Dendritic cell treated with granulocyte-macrophage colony-stimulating factor and Interleukin-4, amounts not matched to agents 40 ng/mL and 50 ng/mL, for 4 days (primary cell): ENCODE data around the gene CCDC6.
"Not testable (repeated sequence)": the region's sequence is repeated elsewhere in the genome, so short reads cannot be mapped to it uniquely, and the experiment has no call there.

Source experiments
- H3K27ac Mint-ChIP-seq: one replicate; pipeline ENCODE4 v1.8.0; 2022; ENCODE audit warnings: mild to moderate bottlenecking, mixed read lengths
- H3K27me3 Mint-ChIP-seq: one replicate; pipeline ENCODE4 v1.8.0; 2022; ENCODE audit warnings: mild to moderate bottlenecking, mixed read lengths
- H3K36me3 Mint-ChIP-seq: one replicate; pipeline ENCODE4 v1.8.0; 2022; ENCODE audit warnings: low read depth, mixed read lengths
- H3K4me1 Mint-ChIP-seq: one replicate; pipeline ENCODE4 v1.8.0; 2022; ENCODE audit warnings: low read depth, mixed read lengths
- H3K4me3 Mint-ChIP-seq: one replicate; pipeline ENCODE4 v1.8.0; 2022; ENCODE audit warnings: mild to moderate bottlenecking, moderate library complexity, mixed read lengths
- H3K9me3 Mint-ChIP-seq: one replicate; pipeline ENCODE4 v1.8.0; 2022; ENCODE audit warnings: mixed read lengths
- intact Hi-C: fragments of 100-400 bp; cut with micrococcal nuclease; formaldehyde crosslinking; loops from one replicate; pipeline ENCODE4 v1.15.0; 2022

CCDC6 gene

DNA sequence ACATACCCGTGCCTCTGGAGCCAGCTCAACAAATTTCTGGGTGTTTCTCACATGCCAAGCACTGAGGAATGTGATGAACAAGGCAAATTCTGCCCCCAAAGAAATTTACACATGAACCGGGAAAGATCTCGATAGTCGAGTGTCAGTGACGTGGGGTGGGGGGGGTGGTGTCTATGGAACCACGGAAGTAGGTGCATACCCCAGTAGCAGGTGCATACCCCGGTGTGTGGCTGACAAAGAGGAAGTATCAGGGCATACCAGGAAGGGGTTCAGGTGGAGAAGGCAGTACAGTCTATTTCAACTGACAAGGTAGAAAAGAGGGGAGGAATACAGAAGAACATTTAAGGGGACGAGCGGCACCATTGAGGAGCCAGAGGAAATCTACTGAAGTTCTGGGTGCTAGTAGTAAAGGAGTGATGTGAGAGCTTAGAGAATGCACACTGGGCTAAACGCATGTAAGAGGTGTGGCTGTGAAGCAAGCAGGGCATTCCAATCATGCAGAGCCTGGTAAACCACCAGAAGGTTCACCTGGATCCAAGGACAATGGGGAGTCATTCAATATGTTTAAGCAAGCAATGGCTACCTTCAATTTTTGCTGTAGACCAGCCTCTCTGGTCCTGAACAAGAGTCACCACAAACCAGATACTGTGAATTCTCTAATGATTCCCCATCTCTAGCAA is 6.2 kb downstream of the CCDC6 start:
- Mint-ChIP-seq H3K4me3 (no peak overlapping the region), H3K27ac (peak overlapping the region; percentile 7)

DNA sequence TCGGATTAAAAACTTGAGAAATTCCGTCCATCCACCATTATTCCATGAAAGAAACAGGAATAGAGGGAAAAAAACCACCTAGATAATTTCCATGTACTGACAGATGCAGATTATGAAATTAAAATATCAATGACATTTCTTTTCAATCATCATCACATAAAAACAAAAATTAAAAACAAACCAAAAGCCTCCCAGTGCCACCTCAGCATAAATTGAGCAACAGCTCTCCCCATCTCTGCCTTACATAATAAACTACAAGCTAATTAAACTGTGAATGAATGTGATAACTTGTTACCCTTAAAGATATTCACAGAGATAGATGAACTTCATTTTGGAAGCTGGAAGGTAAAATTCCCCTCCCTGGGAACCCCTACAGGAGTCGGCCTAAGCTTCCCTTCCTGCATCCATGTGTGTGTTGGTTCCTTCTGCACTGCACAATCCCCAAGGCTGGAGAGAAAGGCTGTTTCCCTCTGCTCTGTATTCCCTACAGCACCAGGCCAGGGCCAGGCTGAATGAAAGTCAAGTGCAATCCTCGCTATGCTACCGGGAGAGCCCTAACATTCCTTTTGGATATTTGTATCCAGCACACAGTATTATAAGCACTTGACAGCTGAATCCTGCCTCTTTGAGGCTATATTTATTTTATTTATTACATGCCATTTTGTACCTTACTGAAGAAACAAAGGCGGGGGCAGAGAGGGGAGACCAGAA is 8.1 kb downstream of the CCDC6 start:
- intact Hi-C loops = no loop called here
- peaks cover 76% of the 10 kb centered on the region for H3K4me1 Mint-ChIP-seq
- no peaks in the 10 kb centered on the region for H3K9me3 Mint-ChIP-seq
- H3K36me3 Mint-ChIP-seq = peaks cover 39% of the 10 kb centered on the region
- no peaks in the 10 kb centered on the region for H3K27me3 Mint-ChIP-seq
- H3K27ac Mint-ChIP-seq = no peak overlapping the region
- no peak overlapping the region for H3K4me3 Mint-ChIP-seq

More for the DNA sequence above, 6.2 kb downstream of the CCDC6 start:
- Mint-ChIP-seq H3K4me1 (peaks cover 81% of the 10 kb centered on the region), H3K9me3 (no peaks in the 10 kb centered on the region), H3K27me3 (no peaks in the 10 kb centered on the region), H3K36me3 (peaks cover 48% of the 10 kb centered on the region)
- intact Hi-C loops = no loop called here

DNA sequence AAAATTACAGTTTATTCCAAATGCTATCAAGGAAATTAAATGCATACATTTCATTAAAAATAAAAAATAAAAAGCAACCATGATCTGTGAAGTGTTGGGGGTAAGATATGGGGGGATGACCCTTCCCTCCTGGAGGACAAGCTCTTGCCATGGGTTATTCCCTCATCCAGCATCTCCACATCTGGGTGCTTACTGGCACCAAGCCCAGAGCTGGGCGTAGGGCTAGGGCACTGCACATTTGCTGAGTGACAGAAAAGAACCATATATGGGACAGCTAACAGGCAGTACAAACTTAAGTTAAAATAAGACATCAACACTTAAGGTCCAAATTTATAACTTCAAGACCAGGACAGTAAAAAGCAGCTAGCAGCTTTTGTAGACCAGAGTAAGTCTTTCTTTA is 10.2 kb downstream of the CCDC6 start:
- Mint-ChIP-seq H3K27me3 (no peaks in the 10 kb centered on the region), H3K36me3 (peaks cover 24% of the 10 kb centered on the region), H3K4me1 (peaks cover 81% of the 10 kb centered on the region)

DNA sequence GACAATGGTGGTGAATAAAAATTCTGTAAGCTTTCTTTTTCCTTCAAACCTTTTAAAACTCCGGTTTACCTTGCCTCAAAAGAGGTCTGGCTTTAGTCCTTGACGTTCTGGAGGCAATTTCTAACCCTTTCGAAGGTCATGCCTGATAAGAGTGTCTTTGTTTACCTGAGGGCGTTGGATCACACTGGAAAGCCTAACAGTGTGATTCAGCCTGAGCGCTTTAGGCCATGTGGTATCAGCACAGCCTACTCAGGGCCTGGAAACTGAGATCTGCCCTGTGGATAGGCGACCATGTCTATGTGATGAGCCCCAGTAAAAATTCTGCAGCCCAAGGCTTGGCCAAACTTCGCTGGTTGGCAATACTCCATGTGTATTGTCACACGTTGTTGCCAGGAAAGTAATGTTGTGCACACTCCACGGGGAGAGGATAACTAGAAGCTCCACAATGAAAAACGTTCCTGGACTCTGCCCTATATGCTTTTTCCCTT is 10.7 kb downstream of the CCDC6 start:
- peaks cover 19% of the 10 kb centered on the region for H3K36me3 Mint-ChIP-seq
- no peaks in the 10 kb centered on the region for H3K9me3 Mint-ChIP-seq
- H3K27ac Mint-ChIP-seq = no peak overlapping the region
- intact Hi-C loops = no loop called here
- H3K4me1 Mint-ChIP-seq = peaks cover 79% of the 10 kb centered on the region
- no peaks in the 10 kb centered on the region for H3K27me3 Mint-ChIP-seq
- H3K4me3 Mint-ChIP-seq = no peak overlapping the region

More for the DNA sequence above, 10.2 kb downstream of the CCDC6 start:
- H3K4me3 Mint-ChIP-seq = no peak overlapping the region
- peak overlapping the region; percentile 59 for H3K27ac Mint-ChIP-seq
- intact Hi-C loops = no loop called here
- H3K9me3 Mint-ChIP-seq = no peaks in the 10 kb centered on the region

DNA sequence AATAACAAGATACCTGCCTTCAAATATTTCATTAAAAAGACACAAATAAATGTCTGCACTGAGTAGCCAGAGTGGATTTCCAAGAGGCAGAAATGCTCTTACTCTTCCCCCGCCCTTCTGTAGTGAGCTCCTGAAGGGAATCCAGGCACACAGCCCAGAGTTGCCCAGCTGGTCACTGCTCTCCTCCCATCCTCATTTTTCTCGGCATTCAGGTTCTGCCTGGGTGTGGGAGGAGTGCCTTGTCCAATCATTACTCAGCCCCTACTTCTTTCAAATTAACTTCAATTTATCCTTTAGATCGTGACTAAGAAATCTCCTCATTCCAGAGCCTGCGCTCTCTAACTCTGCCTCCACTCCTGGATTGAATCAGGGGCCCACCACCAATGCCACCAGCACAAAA is 12.2 kb downstream of the CCDC6 start:
- Mint-ChIP-seq H3K27ac (peak overlapping the region; percentile 85), H3K27me3 (no peaks in the 10 kb centered on the region), H3K4me3 (no peak overlapping the region), H3K4me1 (peaks cover 77% of the 10 kb centered on the region), H3K9me3 (no peaks in the 10 kb centered on the region), H3K36me3 (peaks cover 19% of the 10 kb centered on the region)
- intact Hi-C loops = no loop called here

DNA sequence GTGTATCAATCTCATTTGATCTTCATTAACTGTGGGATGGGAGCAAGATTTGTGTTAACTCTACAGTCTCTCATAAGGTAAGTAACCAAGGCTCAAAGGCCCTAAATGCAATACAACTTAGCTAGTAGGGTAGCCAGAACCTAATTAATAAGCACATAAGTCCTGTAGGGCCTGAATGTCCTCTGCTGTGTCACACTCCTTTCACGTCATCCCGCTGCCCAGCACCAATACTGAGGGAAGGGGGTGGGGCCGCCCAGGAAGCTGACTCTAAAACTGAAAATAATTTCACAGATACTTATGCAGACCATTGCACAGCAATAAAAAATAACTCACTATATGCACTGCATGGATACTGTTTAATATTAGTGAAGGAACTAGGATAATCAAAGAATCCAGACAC is 13.7 kb downstream of the CCDC6 start:
- Mint-ChIP-seq H3K27ac (peak overlapping the region; percentile 85), H3K36me3 (peaks cover 28% of the 10 kb centered on the region), H3K27me3 (no peaks in the 10 kb centered on the region)

DNA sequence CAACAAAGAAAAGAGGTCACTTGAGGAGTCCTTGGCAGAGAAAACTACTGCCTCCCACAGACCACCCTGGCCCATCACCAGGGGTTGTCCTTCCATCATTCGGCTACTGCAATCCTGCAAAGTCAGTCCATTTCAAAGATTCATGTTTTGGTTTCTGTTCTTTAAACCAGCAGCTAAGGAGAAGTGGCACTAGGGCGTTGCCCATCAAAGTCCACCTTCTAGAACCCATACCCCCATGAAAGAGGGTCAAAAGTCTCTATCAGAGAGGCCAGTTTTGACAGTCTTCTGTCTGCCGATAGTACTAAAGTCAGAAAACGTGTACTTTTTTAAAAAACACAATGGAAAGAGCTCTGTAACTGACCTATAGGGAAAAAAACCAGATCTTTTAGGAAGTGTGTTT is 14.4 kb downstream of the CCDC6 start:
- Mint-ChIP-seq H3K4me1 (peaks cover 78% of the 10 kb centered on the region), H3K27me3 (no peaks in the 10 kb centered on the region), H3K9me3 (no peaks in the 10 kb centered on the region), H3K4me3 (peak overlapping the region; percentile 26), H3K27ac (peak overlapping the region; percentile 85), H3K36me3 (peaks cover 32% of the 10 kb centered on the region)
- intact Hi-C loops = loop anchor here (2.0 kb wide), 1 partner anchor 15 kb away; the partner anchor contains the start of gene CCDC6

More for the DNA sequence above, 13.7 kb downstream of the CCDC6 start:
- peaks cover 73% of the 10 kb centered on the region for H3K4me1 Mint-ChIP-seq
- H3K4me3 Mint-ChIP-seq = no peak overlapping the region
- H3K9me3 Mint-ChIP-seq = no peaks in the 10 kb centered on the region
- intact Hi-C loops = loop anchor here (2.0 kb wide), 1 partner anchor 14 kb away; the partner anchor contains the start of gene CCDC6

DNA sequence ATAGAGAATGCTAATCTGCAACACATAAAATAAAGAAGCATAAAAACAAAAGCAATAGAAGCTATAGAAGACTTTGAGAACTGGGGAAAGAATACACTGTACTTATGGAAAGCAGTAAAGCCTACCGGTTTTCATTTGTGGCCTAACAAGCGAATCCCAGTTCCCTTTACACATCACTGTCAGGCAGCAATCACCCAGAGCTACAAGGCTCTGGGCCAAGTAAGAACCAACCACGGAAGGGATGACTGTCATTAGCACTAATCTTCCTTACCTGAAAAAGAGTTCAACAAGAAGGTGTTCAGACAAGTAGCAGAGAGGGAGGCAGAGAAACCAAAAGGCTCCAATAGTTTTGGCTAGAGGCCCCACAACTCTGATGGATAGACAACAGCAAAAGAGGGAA is 15.0 kb downstream of the CCDC6 start:
- H3K27ac Mint-ChIP-seq = peak overlapping the region; percentile 85
- intact Hi-C loops = no loop called here
- H3K9me3 Mint-ChIP-seq = no peaks in the 10 kb centered on the region
- H3K36me3 Mint-ChIP-seq = peaks cover 32% of the 10 kb centered on the region
- H3K27me3 Mint-ChIP-seq = no peaks in the 10 kb centered on the region
- H3K4me1 Mint-ChIP-seq = peaks cover 79% of the 10 kb centered on the region
- peak overlapping the region; percentile 26 for H3K4me3 Mint-ChIP-seq

DNA sequence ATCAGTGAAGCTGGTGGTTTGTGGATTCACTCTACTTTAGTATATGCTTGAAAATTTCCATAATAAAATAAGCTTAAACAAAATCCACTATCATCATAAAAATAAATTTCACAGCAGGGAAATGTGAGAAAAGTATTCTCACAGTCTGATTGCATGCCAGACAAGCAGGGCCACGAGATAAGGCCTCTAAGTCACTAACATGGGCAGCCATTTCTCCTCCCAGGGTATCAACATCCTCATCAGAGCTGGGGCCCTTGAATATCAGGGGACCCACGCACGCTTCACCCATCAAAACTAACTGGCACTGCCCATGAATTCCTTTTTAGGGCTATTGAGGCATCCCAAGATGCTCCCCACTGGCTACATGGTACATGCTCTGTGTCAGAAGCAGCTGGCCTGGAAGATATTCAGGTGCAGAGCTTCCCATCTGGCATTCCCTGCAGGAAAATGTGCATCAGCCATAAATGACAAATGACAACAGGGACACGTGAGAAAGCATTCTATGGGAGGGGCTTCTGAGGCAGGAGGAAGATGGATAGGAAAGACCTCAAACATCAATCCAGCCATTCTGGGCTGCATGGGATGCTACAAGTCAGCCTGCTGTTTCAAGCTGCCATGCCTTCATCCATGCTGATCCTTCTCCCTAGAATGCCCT is 17.4 kb downstream of the CCDC6 start:
- Mint-ChIP-seq H3K4me1 (peaks cover 91% of the 10 kb centered on the region), H3K27me3 (no peaks in the 10 kb centered on the region), H3K27ac (no peak overlapping the region), H3K36me3 (peaks cover 32% of the 10 kb centered on the region), H3K4me3 (no peak overlapping the region), H3K9me3 (no peaks in the 10 kb centered on the region)
- intact Hi-C loops = no loop called here

DNA sequence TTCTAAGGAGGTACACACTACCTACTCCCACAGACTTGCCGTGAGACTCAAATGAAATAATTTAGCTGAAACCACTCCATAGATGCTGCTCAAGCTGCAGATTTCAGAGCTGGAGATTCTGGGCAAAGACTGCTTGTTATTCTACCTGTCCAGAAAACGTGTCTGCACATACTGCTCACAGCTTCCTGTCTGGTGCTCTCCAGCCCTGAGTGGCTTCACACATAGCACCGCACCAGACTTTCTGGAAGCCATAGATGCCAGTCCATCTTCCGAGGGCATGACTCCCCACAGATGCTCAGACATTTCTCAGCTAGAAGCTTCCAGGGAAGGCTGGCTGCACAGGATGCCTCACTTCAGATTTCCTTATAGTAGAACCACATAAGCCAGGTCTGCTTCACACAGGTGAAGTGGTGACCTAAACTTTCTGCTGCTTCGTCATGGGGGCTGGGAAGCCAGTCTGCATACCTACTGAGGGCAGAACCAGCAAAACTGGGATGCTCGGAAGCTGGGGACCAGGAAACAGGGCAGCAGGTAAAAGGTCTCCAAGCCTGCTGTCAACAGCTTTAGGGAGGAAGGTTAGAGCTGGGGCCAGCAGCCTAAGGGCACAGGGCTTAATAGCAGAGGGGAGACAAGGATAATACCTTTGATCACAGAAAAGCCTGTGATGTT is 18.2 kb downstream of the CCDC6 start:
- Mint-ChIP-seq H3K4me1 (peaks cover 91% of the 10 kb centered on the region), H3K9me3 (no peaks in the 10 kb centered on the region), H3K27me3 (no peaks in the 10 kb centered on the region), H3K4me3 (no peak overlapping the region), H3K27ac (no peak overlapping the region), H3K36me3 (peaks cover 32% of the 10 kb centered on the region)
- intact Hi-C loops = no loop called here

DNA sequence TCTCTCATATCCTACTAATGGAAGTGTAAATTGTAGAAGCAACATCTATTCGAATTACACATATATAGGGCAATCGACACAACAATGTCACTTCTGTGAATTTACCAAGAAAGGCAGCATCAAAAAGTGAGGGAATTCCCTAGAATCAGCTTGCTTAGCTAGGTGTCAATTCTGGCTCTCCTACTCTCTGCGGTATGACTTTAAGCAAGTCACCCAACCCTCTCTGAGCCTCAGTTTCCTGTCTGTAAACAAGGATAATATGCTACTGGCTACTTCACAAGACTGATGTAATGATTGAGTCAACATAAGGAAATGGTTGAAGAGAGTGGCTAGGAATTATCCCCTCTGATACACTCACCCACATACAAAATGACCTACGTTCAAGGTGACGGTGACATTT is 19.4 kb downstream of the CCDC6 start:
- Mint-ChIP-seq H3K36me3 (peaks cover 32% of the 10 kb centered on the region), H3K27me3 (no peaks in the 10 kb centered on the region), H3K27ac (no peak overlapping the region), H3K4me3 (no peak overlapping the region), H3K9me3 (no peaks in the 10 kb centered on the region), H3K4me1 (peaks cover 83% of the 10 kb centered on the region)
- intact Hi-C loops = no loop called here

DNA sequence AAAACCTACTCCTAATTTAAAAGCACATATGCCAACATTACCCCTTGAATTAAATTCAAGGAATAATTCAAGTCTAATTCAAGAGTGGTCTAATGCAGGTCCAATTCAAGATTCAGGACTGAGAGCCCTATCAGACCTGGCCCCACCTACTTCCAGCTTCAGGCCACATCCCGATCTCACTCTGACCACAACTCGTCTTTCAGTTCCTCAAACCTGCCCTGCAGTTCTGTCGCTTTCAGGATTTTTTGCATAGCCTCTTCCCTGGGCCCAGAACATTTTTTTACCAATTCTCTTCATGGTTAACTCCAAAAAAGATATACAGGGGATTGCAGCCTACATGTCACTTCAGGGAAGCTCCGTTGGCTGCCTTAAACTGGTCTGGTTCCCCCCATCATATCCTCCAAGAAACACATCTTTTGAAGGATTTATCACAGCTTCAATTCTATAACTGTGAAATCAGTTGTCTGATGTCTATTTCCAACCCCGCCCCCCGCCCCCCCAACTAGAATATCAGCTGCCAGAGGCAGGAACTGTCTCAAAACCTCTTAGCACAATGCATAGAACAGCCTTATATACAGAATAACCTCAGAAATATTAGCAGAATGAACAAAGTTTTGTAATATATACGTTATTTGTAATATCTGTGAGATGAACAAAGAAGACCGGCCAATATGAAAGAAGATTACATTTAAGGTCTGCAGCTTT is 20.8 kb downstream of the CCDC6 start:
- peaks cover 84% of the 10 kb centered on the region for H3K4me1 Mint-ChIP-seq
- no peaks in the 10 kb centered on the region for H3K9me3 Mint-ChIP-seq
- peak overlapping the region; percentile 13 for H3K4me3 Mint-ChIP-seq
- H3K36me3 Mint-ChIP-seq = peaks cover 32% of the 10 kb centered on the region
- intact Hi-C loops = loop anchor here (2.0 kb wide), 1 partner anchor 19 kb away; no protein-coding TSS in a partner anchor
- peak overlapping the region; percentile 70 for H3K27ac Mint-ChIP-seq
- H3K27me3 Mint-ChIP-seq = no peaks in the 10 kb centered on the region

DNA sequence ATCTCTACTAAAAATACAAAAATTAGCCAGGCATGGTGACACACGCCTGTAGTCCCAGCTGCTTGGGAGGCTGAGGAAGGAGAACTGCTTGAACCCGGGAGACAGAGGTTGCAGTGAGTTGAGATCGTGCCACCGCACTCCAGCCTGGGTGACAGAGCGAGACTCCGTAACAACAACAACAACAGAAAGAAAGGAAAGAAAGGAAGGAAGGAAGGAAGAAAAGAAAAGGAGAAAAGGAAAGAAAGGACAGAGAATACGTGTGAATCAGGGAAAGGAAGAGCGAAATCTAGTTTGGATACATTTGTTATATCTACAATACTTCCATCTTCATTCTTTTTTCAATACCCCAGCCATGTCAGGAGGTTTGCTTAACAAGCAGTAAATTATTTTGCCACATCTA is 21.5 kb downstream of the CCDC6 start:
- H3K4me1 Mint-ChIP-seq = peaks cover 82% of the 10 kb centered on the region
- H3K27ac Mint-ChIP-seq = peak overlapping the region; percentile 38
- intact Hi-C loops = loop anchor here (2.0 kb wide), 1 partner anchor 20 kb away; no protein-coding TSS in a partner anchor
- not testable (repeated sequence) for H3K27me3 Mint-ChIP-seq, H3K4me3 Mint-ChIP-seq, H3K9me3 Mint-ChIP-seq
- H3K36me3 Mint-ChIP-seq = peaks cover 28% of the 10 kb centered on the region
